Measurements from ENCODE around the gene SLC9A6.

DNA sequence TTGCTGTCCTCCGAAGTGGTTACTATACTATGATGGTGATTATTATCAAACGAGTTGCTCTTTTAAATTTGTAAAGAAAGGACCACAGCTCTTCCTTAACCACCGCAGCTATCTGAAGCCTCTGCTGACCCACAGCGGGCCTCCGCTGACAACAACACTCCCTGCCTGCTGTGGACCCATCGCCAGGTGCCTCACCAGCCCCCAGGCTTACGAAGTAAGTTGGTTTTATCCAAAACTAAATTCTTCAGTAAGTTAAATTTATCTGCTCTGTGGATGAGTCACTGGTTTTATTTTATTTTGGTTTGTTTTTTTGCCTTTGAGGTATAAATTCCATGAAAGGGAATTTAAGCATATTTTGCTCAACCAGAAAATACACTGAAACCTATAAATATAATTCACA lies 54.7 kb downstream of the SLC9A6 start:
- TF ChIP-seq, protein P1, sequence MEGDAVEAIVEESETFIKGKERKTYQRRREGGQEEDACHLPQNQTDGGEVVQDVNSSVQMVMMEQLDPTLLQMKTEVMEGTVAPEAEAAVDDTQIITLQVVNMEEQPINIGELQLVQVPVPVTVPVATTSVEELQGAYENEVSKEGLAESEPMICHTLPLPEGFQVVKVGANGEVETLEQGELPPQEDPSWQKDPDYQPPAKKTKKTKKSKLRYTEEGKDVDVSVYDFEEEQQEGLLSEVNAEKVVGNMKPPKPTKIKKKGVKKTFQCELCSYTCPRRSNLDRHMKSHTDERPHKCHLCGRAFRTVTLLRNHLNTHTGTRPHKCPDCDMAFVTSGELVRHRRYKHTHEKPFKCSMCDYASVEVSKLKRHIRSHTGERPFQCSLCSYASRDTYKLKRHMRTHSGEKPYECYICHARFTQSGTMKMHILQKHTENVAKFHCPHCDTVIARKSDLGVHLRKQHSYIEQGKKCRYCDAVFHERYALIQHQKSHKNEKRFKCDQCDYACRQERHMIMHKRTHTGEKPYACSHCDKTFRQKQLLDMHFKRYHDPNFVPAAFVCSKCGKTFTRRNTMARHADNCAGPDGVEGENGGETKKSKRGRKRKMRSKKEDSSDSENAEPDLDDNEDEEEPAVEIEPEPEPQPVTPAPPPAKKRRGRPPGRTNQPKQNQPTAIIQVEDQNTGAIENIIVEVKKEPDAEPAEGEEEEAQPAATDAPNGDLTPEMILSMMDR (tag by site-specific recombination; IDR thresholded peaks at IDR 0.05) = no peak
- TF ChIP-seq, protein P2, sequence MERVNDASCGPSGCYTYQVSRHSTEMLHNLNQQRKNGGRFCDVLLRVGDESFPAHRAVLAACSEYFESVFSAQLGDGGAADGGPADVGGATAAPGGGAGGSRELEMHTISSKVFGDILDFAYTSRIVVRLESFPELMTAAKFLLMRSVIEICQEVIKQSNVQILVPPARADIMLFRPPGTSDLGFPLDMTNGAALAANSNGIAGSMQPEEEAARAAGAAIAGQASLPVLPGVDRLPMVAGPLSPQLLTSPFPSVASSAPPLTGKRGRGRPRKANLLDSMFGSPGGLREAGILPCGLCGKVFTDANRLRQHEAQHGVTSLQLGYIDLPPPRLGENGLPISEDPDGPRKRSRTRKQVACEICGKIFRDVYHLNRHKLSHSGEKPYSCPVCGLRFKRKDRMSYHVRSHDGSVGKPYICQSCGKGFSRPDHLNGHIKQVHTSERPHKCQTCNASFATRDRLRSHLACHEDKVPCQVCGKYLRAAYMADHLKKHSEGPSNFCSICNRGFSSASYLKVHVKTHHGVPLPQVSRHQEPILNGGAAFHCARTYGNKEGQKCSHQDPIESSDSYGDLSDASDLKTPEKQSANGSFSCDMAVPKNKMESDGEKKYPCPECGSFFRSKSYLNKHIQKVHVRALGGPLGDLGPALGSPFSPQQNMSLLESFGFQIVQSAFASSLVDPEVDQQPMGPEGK (tag by site-specific recombination; IDR thresholded peaks at IDR 0.05) = no peak
- TF ChIP-seq ZNF133 (tag by site-specific recombination; IDR thresholded peaks at IDR 0.05) = no peak
